ENCODE measurements around the gene PCBD2.
"Not testable (repeated sequence)": the region's sequence is repeated elsewhere in the genome, so short reads cannot be mapped to it uniquely, and the experiment has no call there.

PCBD2 gene

DNA sequence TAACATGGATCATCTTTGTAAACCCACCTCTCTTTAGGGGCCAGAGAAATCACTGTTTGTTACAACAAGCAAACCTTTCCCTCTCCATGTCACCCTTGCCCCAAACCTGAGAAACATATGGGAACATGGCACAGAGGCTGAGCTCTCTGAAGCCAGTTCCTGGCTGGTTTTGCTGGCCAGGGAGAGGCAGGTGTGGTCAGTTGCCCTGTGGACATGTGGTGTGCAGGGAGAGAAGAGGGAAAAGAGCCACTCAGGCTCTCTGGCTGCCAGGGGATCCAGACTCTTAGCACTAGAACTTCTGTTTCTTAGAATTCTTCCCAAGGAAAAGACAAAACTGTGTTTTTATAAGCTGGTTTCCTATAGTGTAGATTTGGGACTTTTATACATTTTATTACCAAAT, 58.2 kb downstream of the PCBD2 start:
- DNase-seq (ENCODE audit: low read depth in 3 of 3), result no peak

DNA sequence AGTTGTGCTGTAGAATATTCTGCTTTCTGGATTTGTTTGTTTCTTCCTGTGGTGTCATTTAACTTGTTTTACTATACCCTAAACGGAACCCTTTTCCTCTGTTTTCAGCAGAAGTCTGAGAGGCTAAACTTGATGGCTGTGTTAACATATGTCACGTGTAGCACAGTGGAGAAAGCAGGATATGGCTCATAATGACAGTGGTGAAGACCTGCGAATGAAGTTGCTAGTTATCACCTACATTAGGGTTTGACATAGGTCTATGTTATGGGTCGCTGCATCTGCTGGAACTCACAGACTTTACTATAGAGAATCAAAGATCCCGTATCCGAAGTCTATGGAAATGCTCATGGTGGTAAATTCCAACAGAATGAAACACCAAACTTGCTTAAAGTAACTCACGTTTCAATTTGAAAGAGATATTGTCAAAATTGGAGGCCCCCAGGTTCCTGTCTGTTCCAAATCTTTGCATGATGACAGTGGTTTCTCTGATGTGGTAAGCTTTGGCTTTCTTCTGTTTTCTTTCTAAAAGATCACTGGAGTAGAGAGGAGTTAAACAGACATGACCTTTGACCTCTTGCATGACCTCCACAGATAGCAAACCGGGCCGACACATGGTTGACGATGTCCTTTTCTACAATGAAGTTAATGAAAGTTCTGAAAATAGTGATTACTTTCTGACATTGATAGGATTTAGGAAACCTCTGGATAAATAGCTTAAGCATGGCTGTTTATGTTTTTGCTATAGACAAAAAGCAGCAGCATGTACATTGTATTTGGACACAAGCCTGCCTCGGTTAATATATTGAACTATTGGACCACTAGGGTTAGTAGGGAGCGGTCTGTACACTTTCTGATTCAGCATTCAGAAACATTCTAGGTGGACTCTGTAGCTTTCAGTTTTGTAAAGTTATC, 59.7 kb downstream of the PCBD2 start:
- DNase-seq (ENCODE audit: low read depth in 3 of 3), result no peak

DNA sequence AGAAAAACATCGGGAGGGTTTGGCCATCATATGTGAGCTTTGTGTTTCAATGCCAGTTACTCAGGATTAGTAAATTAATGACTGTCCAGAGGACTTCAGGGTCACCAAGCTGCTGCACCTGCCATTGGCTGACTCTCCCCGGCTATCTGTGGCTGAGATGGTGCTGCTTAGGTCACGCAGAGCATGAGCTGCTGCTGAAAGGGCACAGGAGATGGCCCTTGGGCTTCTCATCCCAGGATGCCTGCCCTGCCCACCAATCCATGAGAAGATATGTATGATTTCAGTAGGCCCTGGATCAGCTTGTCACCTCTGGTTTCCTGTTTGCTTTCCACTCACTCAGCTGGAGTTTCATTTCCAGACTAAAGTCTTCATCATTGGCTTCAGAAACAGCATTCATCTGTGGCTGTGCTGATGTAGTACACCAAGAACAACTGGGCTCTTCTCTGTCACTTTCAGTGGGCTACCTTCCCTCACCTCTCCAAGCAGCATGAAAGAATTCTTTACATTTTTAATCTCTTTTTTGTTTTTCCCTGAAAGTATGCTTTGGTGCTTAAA, 60.4 kb downstream of the PCBD2 start:
- DNase-seq (ENCODE audit: low read depth in 3 of 3), result no peak

DNA sequence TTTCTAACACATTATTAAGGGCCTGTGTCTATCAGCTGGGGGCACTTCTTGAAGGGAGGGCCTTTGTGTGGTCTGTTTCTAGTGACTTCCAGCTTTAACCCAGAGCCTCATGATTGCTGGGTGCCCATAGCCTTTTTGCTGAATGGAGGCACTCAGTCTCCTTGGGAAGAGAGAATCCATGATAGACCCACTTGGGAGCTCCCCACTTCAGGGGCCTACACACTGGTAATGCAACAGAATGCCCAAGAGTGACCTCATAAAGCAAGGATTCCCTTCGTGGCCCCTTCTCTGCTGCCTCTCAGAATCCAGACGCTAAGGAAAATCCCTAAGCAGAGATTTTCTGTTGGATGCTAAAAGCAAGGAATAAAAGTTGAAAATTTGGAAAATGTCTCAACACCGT, 62.7 kb downstream of the PCBD2 start, which contains the start of gene CATSPER3:
TSS of gene CATSPER3 (plus strand) at position 301 of the 400 bp plus-strand sequence. CDS start at position 386, 85 bp downstream.
- no peak for DNase-seq (ENCODE audit: low read depth in 3 of 3)

DNA sequence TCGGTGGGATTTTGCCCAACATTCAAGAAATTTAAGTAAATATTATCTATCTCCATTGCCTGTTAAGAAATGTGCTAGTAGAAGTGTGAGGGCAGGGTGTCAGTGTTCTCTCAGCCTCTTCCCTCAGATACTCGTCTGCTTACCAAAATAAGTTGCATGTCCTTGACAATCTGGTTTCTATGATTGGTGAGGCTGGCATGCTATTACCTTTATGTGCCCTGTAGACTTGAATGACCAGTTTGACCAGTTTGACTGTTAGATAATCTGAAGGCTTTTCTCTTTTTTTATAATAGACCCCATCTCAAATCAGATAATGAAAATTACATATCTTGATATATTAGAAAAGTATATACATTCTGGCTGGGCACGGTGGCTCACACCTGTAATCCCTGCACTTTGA, 63.1 kb downstream of the PCBD2 start:
- DNase-seq (ENCODE audit: low read depth in 3 of 3), result no peak

DNA sequence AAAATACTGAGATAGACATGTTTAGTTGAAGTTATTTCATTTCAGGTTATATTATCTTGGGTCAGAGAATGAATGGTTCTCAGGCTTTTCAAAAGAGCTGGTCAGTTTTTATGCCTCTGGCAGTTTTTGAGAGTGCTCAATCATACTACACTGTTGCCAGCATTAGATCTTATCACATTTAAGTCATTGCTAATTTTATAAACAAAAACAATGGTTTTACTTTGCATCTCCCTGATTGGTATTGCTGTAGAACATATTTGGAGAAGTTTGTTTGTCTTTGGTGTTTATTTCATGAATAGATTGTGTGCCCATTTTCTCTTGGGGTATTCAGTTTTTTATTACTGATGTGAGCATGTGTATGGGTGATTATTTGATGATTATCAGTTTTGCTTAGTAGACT, 64.2 kb downstream of the PCBD2 start:
- no peak for DNase-seq (ENCODE audit: low read depth in 3 of 3)

DNA sequence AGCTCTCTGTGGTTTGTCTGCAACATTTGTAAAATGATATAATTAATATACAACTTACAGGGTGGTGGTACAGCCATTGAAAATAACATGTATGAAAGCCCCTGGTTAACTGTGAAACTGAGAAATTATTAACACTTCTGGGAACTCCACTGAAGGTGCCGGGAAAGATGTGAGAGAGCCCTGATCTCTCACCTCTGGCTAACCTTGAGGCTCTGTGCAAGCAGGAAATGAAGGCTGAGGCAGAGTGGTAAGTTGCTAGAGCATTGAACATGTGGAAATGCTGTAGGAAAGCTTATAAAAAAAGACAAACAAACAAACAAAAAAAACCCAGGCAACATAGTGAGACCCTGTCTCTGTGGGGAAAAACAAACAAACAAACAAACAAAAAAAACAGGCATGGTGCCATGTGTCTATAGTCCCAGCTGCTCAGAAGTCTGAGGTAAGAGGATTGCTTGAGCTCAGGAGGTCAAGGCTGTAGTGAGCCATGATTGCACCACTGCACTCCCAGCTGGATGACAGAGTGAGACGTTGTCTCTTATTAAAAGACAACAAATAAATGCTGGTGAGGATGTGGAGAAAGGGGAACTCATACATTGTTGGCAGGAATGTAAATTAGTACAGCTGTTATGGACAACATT, 70.3 kb downstream of the PCBD2 start:
- DNase-seq (ENCODE audit: low read depth in 3 of 3), result no peak

DNA sequence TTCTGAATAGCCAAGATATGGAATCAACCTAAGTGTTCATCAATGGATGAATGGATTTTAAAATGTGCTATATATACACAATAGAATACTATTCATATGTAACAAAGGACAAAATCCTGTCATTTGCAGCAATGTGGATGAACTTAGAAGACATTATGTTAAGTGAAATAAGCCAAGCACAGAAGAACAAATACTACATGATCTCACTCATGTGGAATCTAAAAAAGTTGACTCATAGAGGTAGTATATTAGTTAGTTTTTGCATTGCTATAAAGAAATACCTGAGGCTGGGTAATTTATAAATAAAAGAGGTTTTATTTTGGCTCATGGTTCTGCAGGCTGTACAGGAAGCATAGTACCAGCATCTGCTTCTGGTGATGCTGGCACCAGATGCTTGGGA, 70.9 kb downstream of the PCBD2 start:
- no peak for DNase-seq (ENCODE audit: low read depth in 3 of 3)

DNA sequence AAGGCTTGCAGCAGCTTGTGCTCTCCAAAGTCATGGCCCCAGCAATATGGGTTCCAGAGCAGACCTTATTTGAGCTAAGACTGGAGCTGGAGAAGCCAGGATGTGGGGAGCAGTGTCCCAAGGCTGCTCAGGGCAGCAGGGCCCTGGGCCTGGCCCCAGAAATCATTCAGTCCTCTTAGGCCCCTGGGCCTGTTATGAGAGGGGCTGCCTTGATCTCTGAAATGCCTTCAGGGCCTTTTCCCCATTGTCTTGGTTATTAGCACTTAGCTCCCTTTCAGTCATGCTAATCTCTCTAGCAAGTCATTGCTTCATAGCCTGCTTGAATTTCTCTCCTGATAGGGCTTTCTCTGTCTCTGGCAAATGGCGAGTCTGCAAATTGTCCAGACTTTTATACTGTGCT, 71.9 kb downstream of the PCBD2 start:
- no peak for DNase-seq (ENCODE audit: low read depth in 3 of 3)

DNA sequence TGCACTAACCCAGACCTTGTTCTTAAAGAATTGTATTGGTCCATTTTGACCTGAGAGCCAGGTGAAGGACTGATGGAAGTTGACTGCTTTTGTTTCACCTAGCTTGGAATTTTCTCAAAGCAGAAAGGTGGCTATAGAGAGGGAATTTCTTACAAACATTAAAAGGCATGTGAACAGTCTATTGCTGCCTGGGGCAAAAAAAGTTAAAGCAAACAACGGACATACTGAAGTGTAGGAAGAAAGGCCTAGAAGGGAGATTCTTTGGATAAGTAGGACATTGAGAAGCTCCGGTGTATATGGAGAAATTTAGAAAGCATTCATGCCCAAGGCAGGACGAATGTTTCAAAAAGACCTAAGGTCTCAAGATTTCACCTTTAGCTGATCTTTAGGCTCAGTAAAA, 74.5 kb downstream of the PCBD2 start:
- DNase-seq (ENCODE audit: low read depth in 3 of 3), result no peak

DNA sequence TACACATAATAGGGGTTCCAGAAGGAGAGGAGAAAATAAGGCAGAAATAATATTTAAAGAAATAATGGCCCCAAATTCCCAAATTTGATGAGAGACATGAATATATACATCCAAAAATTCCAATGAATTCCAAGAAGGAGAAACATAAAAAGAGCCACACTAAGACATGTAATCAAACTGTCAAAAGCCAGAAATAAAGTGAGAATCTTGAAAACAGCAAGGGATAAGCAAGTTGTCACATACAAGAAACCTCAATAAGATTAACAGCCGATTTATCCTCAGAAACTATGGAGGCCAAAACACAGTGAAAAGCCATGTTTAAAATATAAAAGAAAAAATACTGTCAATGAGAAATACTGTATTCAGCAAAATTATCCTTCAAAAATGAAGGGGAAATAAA, 77.3 kb downstream of the PCBD2 start:
- DNase-seq (ENCODE audit: low read depth in 3 of 3), result no peak

DNA sequence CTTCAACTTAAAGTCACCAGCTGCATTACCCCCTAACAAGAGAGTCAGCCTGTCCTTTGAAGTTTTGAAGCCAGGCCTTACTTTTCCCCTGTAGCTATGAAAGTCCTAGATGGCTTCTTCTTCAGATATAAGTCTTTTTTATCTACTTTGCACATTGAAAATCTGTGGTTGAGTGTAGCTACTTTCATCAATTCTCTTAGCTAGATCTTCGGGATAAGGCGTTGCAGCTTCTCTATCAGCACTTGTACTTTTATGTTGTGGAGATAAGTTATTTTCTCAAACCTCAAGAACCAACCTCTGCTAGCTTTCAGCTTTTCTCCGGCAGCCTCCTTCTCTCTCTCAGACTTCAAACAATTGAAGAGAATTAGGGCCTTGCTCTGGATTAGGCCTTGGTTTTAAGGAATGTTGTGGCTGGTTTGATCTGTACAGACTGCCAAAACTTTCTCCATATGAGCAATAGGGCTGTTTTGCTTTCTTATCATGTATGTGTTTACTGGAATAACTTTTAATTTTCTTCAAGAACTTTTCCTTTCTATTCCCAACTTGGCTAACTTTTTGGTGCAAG, 84.4 kb downstream of the PCBD2 start:
- no peak for DNase-seq (ENCODE audit: low read depth in 3 of 3)

DNA sequence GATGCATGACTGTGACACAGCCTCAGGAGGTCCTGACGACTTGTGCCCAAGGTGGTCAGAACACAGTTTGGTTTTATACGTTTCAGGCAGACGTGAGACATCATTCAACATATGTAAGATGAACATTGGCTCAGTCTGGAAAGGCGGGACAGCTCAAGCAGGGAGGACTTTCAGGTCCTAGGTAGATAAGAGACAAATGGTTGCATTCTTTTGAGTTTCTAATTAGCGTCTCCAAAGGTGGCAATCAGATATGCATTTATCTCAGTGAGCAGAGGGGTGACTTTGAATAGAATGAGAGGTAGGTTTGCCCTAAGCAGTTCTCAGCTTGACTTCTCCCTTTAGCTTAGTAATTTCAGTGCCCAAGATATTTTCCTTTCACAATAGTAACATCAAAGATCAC, 85.3 kb downstream of the PCBD2 start:
- not testable (repeated sequence) for DNase-seq (ENCODE audit: low read depth in 3 of 3)

DNA sequence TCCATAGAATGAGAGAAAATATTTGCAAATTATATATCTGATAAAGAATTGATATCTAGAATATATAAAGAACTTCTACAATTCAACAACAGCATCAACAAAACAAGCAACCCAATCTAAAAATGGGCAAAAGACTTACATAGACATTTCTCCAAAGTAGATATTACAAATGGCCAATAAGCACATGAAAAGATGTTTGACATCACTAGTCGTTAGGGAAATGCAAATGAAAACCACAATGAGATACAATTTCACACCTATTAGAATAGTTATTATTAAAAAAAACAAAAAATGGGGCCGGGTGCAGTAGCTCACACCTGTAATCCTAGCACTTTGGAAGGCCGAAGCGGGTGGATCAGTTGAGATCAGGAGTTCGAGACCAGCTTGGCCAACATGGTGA, 87.2 kb downstream of the PCBD2 start:
- DNase-seq (ENCODE audit: low read depth in 3 of 3), result no peak

DNA sequence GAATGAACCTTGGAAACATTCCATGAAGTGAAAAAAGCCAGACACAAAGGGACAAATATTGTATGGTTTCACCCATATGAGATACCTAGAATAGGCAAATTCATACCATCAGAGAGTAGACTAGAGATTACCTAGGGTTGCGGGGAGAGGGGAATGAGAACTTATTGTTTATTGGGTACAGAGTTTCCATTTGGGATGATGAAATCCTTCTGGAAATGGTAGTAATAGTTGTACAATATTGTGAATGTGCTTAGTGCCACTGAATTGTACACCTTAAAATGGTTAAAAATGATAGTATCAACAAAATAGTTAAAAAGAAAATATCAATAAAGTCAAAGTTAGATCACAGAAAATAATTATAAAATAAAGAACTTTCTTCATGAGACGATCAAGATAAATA, 88.2 kb downstream of the PCBD2 start:
- no peak for DNase-seq (ENCODE audit: low read depth in 3 of 3)

DNA sequence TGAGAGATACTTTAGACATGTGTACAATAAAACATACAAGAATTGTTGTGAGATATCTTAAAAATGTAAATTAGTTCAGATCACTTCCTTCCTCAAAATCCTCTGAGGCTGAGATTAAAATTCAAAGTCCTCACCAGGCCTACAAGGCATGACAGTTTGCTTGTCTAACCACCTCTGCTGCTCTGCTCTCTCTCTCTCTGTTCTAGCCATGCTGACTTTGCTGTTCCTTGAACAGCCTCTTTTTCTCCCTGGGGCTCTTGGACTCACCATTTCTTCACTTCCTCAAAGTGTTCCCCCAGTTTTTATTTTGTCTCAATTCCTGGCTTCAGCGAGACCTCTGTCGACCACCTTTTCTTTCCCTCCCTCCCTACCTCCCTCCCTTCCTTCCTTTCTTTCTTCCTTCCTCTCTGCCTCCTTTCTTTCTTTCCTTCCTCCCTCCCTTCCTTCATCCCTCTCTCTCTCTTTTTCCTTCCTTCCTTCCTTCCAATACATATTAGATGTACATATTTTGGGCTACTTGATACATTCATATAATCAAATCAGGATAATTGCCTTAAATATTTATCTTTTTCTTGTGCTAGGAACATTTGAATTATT, 89.7 kb downstream of the PCBD2 start:
- no peak for DNase-seq (ENCODE audit: low read depth in 3 of 3)

DNA sequence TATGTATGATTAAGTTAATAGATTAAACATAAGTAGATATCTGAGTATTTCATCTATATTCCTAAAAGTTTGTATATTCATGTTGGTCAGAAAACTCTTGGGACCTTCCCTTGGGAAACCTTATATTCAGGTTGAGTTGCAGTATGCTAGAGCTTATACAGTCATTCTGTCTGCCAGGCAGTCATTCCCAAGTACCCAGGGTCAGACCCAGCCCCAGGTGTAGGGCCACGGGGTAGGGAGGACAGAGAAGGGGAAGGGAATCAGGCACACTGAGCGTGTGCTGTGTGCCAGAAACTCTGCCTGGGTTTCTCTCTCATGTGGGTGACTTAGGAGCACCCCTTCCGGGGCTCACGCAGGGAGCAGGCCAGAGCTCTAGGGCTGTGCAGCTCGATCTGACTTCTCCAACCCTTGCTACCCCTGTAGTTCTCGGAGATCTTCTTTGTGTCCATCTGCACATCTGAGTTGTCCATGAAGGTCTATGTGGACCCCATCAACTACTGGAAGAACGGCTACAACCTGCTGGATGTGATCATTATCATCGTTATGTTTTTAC, 91.0 kb downstream of the PCBD2 start:
- DNase-seq (ENCODE audit: low read depth in 3 of 3), result no peak

DNA sequence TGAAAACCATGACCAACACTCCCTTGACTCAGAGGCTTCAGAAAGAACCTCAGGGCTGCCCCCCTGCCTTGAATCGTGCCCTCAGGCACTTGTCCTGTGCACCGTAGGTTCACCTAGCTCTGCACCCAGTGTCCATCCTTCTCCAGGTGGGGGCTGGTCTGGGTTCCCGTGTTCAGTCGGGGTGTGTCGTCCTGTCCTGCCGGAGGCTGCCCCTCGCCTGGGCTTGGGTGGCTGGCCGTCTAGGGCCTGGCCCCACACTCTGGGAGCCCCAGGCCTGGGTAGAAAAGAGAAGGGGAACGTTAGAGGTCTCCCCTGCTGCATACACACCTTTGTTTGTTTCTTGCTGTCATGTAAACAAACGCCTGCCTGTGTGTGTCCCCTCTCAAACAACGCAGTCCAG, 92.1 kb downstream of the PCBD2 start:
- DNase-seq (ENCODE audit: low read depth in 3 of 3), result no peak

DNA sequence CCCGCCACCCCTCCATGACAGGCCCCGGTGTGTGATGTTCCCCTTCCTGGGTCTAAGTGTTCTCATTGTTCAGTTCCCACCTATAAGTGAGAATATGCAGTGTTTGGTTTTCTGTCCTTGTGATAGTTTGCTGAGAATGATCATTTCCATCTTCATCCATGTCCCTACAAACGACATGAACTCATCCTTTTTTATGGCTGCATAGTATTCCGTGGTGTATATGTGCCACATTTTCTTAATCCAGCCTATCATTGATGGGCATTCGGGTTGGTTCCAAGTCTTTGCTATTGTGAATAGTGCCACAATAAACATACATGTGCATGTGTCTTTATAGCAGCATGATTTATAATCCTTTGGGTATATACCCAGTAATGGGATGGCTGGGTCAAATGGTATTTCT, 93.1 kb downstream of the PCBD2 start:
- DNase-seq (ENCODE audit: low read depth in 3 of 3), result not testable (repeated sequence)

DNA sequence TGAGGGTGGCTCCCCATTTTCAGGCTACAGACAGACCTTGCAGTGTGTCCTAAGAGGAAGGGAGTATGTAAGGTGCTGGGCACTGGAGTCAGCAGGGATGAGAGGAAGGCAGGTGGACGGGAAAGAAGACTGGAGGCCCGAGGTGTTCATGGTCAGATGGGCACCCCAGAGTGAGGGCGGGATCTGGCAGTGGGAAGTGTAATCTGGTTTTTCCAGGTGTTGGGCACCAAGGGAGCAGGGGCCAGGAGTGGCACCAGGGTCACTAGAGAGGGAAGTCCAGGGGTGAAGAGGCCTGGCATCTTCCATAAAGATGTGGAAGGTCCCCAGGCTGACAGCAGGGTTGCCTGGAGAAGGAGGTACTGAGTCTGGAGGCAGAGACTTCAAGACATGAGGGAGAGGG, 99.4 kb downstream of the PCBD2 start:
- DNase-seq (ENCODE audit: low read depth in 3 of 3), result no peak

DNA sequence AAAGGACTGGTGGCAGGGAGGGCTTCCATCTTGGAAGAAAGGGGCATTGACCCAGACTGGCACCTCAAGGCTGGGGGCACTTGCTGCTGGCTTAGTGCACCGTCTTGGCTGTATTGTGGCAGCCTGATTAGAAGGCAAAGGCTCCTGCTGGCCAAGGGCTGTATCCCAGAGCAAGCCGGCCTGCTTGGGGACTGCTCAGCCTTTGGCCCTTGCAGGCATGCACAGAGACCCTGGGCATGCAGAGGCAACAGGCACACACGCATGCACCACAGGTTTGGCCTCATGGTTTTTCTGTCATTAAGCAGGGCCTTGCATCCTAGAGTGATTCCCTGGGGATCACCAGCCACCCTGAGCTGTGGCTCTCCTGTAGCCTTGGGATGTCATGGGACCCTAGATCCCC, 100.1 kb downstream of the PCBD2 start:
- DNase-seq (ENCODE audit: low read depth in 3 of 3), result no peak

DNA sequence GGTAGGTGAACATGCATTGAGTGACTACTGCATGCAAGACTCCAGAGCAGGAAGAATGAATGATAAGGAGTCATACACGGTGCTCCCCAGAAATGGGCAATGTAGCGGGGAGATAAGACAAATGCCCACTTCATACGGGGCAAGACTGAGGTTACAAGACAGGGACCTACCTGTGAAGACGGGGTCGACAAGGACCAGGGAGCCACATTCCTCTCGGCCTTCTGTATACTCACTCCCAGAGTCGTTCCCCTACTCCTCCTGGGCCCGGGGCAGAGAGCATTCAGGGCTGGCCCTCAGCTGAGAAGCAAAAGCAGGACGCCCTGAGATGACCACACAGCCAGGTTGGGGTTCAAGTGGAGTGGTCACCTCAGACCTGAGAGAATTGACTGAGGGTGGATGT, 102.4 kb downstream of the PCBD2 start:
- DNase-seq (ENCODE audit: low read depth in 3 of 3), result no peak
